ENCODE results near the gene MRPS12. TPM values are rescaled to one million over a fixed set of nuclear protein-coding genes. Genes with fewer than 3 reads are reported as not detected.

Gene MRPS12
- total RNA-seq: 43.2 and 61.1 TPM in 2 replicates

DNA sequence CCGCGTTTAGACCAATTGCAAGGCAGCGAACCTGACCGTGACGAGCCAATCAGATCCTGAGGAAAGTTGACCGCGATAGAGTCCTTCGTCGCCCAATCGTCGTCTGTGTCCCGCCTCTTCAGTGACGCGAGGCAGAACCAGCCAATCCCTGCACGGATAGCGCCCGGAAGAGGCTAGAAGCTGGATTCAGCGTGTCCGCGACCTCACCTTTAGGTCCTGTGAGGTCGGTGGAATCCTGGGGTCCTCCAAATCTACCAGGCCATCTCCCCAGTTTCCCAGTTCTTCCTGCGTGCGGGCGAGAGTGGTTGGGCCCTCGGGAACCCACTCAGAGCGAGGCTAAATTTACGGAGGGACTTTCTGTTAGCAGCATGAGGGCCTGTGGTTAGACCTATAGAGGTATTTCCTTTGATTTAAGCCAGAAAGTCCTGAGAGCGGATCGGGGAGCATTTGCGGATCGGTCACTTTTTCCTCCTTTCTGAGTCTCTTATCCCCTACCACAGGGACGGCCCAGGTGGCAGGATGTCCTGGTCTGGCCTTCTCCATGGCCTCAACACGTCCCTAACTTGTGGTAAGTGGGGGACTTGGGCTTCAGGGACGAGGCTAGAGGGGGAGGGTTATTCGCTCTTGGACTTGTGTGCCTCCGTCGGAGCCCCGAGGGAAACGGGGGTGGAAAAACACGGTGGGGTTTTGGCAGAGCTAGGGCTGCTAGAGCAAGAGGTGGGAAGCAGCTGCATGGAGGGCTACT lies at the start of gene MRPS12:
Gene MRPS12 (plus strand): TSS at position 169 of the 745 bp plus-strand sequence. CDS start 351 bp downstream, at position 520.

DNA sequence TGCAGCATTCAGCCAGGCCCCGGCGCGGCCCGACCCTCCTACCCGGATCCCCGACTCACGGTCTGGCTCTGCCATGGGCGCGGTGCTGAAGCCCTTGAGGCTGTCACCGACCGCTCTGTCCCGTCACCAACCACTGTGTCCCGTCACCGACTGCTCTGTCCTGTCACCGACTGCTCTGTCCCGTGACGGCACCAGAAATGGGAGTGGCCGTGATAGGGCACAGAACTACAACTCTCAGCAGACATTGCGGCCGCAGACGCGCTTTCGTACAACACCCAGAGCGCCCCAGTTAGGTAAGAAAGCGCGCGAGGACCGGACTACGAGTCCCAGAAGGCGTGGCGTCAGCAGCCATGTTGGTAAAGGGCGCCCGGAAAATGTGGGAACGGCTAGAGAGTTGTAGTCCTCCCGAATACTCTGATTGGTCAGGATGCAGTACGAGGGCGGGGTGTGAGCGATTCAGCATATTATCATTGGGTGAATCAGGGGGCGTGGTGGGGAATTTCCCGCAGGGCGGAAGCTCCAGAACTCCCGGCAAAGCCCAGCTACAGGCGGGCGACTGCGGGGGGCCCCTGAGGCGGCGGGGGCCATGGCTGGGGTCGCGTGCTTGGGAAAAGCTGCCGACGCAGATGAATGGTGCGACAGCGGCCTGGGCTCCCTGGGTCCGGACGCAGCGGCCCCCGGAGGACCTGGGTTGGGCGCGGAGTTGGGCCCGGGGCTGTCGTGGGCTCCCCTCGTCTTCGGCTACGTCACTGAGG lies 31.1 kb upstream of the MRPS12 start, which contains the start of the genes NFKBIB and SIRT2:
Gene NFKBIB (plus strand): TSS at position 523 of the 755 bp plus-strand sequence. CDS start 64 bp downstream, at position 587.
Gene SIRT2 (minus strand): TSS at position 172 of the 755 bp plus-strand sequence. CDS start 97 bp downstream, at position 75.

DNA sequence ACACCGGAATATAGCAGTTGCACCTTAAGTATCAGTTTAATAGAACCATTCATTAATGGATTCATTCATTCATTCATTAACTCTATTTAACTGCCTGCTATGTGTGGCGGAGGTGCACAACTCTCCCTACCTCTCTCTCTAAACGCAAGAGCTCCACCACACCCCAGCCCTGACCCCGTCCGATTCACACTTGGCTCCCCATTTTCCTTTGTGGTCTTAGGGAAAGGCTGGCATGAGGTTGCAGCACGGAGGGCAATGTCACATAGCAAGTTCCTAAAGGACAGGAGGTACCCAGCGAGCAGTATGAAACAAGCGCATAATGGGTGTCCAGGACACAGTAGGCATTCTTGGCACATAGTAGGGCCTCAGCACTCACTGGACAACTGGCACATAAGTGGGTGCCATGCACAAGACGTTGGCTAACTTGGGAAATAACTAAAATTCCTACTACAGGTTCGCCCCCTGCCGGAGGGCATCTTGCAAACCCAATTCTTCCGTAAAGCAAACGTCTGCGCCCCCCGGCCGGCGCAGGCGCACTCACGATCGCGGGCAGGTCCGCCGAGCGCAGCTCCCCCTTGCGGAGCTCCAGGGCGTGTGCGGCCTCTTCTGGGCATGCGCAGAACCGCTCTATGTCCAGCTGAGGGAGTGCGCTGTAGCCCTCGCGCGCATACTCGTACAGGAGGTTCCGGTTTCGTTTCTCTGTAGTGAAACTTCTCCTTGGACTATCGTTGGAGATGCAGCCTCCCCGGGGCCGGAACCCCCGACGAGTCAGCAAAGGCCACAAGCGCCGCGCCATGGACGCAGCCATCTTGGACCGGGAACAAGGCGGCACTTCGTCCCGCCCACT lies 592 bp upstream of the MRPS12 start, which contains the start of gene SARS2:
Gene SARS2 (minus strand): TSS at position 835 of the 847 bp plus-strand sequence. CDS start 27 bp downstream, at position 808.

DNA sequence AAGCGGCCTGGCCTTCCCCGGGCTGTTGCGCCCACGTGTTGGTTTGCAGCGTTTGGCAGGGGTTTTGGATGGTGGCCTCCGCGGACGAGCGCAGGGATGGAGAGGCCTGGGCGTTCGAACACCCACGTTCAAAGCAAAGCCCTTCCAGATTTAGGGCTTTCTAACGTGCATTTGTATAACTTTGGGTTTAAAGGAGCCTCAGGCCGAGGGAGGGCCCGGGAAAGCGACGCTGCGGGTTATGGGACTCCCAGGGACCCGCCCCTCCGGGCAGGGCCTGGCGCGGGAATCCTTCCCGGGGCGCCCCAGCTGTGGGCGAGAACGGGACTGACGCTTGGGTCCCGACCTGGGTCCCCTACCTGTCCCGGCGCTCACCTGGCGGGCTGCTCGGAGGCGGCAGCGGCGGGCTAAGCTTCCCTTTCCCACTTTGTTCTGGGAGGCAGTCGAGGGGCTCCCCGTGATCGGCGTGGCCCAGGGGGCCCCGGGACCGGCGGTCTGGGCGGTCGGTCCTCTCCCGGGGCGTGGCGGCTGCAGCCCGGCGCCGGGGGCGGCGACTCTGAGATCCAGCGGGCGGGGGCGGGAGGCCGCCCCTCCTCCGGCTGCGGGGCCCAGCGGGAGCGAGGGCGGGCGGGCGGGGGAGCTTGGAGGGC lies 44.6 kb downstream of the MRPS12 start, which contains the start of gene FBXO17:
Gene FBXO17 (minus strand): TSS at position 529 of the 647 bp plus-strand sequence. CDS start 25,423 bp downstream, outside the sequence.

Other genes starting within 250 kb of the MRPS12 start
- not detected in 2 replicates for gene CAPN12, start 186.5 kb upstream of the MRPS12 start, total RNA-seq
- gene LGALS7, start 157.4 kb upstream of the MRPS12 start, total RNA-seq: not detected in 2 replicates
- not detected in 2 replicates for gene LGALS7B, start 141.7 kb upstream of the MRPS12 start, total RNA-seq
- gene LGALS4, start 118.0 kb upstream of the MRPS12 start, total RNA-seq: not detected in 2 replicates
- 24.4 and 36.3 TPM in 2 replicates for gene ECH1, start 99.2 kb upstream of the MRPS12 start, total RNA-seq
- 307 and 342 TPM in 2 replicates for gene HNRNPL, start 81.0 kb upstream of the MRPS12 start, total RNA-seq
- 7.5 and 8.1 TPM in 2 replicates for gene RINL, start 52.7 kb upstream of the MRPS12 start, total RNA-seq
- 58.1 and 64.9 TPM in 2 replicates for gene SIRT2, start 31.3 kb upstream of the MRPS12 start, total RNA-seq
- 10.0 and 14.9 TPM in 2 replicates for gene NFKBIB, start 31.0 kb upstream of the MRPS12 start, total RNA-seq
- gene CCER2, start 18.8 kb upstream of the MRPS12 start, total RNA-seq: not detected in 2 replicates
- 14.6 and 15.9 TPM in 2 replicates for gene SARS2, start 181 bp upstream of the MRPS12 start, total RNA-seq
- 19.3 and 21.8 TPM in 2 replicates for gene FBXO17, start 44.8 kb downstream of the MRPS12 start, total RNA-seq
- gene FBXO27, start 101.6 kb downstream of the MRPS12 start, total RNA-seq: 1.2 and 1.6 TPM in 2 replicates
- gene ACP7, start 153.4 kb downstream of the MRPS12 start, total RNA-seq: under 0.01 TPM in 1 of 2 replicates, not detected in the other
- gene PAK4, start 194.8 kb downstream of the MRPS12 start, total RNA-seq: 6.8 TPM in 2 replicates